NB4 (cell line): ENCODE results near the gene SLC35D1.

ENCODE experiments used
- MAX ChIP-seq: IDR thresholded peaks from 2 replicates; pipeline ENCODE4 v1.6.1; 2011; ENCODE audit warnings: low read depth, low read length
- MYC ChIP-seq: IDR thresholded peaks from 2 replicates; pipeline ENCODE4 v1.6.1; 2011; ENCODE audit warnings: low read depth, low read length
- POLR2A ChIP-seq: IDR thresholded peaks from 2 replicates; pipeline ENCODE4 v1.6.1; 2011; ENCODE audit warnings: mild to moderate bottlenecking; ENCODE audit not compliant: insufficient read length; ENCODE audit errors: extremely low read depth
- TF ChIP-seq, protein P1 (sequence below): IDR thresholded peaks from one replicate; pipeline ENCODE4 v1.5.1; 2012; ENCODE audit warnings: low read depth, low read length

DNA sequence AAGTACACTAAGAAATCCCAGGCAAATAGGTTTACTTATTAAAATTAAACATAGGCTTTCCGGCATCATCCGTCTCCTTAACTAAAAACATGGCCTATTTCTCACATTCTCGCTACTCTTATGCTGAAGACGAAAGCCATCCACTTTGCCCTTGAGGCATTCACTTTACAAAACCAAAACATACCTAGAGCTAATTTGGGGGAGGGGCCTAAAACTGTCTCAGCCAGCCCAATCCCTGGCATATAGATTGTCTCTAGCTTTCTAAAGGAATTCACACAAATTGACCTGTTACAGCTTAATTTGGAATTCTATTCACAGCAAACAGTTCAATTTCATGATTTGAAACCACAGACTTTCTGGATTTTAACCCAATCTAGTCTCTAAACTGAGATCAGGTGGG lies 34.8 kb downstream of the SLC35D1 start:
- TF ChIP-seq, protein P1, sequence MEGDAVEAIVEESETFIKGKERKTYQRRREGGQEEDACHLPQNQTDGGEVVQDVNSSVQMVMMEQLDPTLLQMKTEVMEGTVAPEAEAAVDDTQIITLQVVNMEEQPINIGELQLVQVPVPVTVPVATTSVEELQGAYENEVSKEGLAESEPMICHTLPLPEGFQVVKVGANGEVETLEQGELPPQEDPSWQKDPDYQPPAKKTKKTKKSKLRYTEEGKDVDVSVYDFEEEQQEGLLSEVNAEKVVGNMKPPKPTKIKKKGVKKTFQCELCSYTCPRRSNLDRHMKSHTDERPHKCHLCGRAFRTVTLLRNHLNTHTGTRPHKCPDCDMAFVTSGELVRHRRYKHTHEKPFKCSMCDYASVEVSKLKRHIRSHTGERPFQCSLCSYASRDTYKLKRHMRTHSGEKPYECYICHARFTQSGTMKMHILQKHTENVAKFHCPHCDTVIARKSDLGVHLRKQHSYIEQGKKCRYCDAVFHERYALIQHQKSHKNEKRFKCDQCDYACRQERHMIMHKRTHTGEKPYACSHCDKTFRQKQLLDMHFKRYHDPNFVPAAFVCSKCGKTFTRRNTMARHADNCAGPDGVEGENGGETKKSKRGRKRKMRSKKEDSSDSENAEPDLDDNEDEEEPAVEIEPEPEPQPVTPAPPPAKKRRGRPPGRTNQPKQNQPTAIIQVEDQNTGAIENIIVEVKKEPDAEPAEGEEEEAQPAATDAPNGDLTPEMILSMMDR, result no peak
- TF ChIP-seq MYC (no peak), MAX (no peak), POLR2A (no peak)
